ENCODE results near the gene TMEM131L. TPM values are rescaled to one million over a fixed set of nuclear protein-coding genes. Genes with fewer than 3 reads are reported as not detected.
"Not testable (repeated sequence)": the region's sequence is repeated elsewhere in the genome, so short reads cannot be mapped to it uniquely, and the experiment has no call there.

TMEM131L gene
- total and polyA plus RNA-seq, 4 experiments from 2014 or later = 20.8 to 65.6 (median 53.2) TPM

DNA sequence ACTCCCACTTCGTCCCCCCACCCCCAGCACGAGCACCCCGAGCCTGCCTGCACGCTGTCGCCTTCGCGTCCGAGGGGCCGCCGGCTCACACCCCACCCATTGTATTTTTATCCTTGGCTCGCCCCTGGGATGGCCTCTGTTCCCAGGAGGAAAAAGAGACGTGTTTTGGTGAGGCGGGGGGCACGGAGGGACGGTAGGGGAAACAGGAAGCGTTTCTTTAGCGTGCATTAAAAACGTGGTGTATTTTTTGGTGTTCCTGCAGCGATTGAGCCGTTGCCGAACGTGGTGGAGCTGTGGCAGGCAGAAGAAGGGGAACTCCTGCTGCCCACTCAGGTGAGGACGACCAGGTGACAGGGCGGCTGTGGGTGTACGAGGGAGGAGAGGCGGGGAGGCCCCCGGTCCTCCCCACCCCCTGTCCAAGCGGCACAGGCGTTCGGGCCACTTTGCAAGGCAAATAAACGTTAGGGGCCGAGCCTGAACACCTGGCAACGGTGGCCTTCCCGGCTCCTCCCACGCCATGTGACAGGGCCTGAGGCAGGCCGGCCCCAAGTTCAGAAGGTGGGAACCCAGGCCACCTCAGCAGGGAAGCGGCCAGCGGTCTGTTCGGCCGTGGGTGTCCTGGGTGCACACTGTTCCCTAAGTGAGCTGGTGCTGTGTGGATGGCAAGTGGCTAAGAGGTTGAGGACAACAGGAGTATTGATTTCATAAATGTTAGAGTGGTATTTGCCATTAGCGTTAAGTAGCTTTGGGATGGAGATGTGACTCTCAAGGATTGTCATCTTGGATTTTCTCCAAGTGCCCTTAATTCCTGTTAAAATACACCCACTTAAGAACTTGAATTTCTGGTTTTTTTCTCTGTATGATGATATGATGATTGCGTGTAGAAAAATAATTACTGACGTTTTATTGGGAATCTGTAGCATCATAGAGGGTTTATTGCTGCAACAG lies 1.1 kb downstream of the TMEM131L start:
- H3K4me1 Mint-ChIP-seq = peaks cover 35 to 69% (median 45%) of the 10 kb centered on the region in 4 donors
- peaks cover 46% of the 10 kb centered on the region for H3K4me1 ChIP-seq (ENCODE audit: insufficient read depth, low read length)
- intact Hi-C loops (cut with micrococcal nuclease) = loop anchor here (1.0 kb wide), 5 partner anchors 21 to 55 kb away; no protein-coding TSS in a partner anchor
- no peaks in the 10 kb centered on the region for H3K9me3 ChIP-seq (ENCODE audit: control insufficient read depth in 1 of 2, low read length in 2 of 2)
- H3K27me3 Mint-ChIP-seq = no peaks in the 10 kb centered on the region
- H3K36me3 Mint-ChIP-seq = peaks cover 4 to 36% of the 10 kb centered on the region in 2 donors
- no peaks in the 10 kb centered on the region for H3K36me3 ChIP-seq (ENCODE audit: insufficient read depth, low read length)
- H3K4me3 ChIP-seq (ENCODE audit: low read length in 2 of 2) = peak overlapping the region; percentile 79 to 86
- peak overlapping the region; percentile 84 to 99 (median 98) for H3K4me3 Mint-ChIP-seq
- DNase-seq = peak in 3 of 5 donors; percentile 35 to 80 (median 39)
- ChIA-PET CTCF (ENCODE audit: partially characterized antibody) (interaction anchor here (1.0 to 8.3 kb wide), 32 partner anchors 10 to 182 kb away, joined by 3 to 100 read pairs (median 6); no protein-coding TSS in a partner anchor), POLR2A (ENCODE audit: partially characterized antibody) (interaction anchor here (0.8 to 20.6 kb wide), 32 partner anchors 9 to 788 kb away, joined by 3 to 546 read pairs (median 8); no protein-coding TSS in a partner anchor)
- peak overlapping the region; percentile 76 for H3K27ac ChIP-seq (ENCODE audit: low read depth, low read length)
- H3K27ac Mint-ChIP-seq = peak overlapping the region; percentile 90 to 100 (median 98)
- peaks cover 0 to 2% (median 0%) of the 10 kb centered on the region in 8 donors for H3K9me3 Mint-ChIP-seq
- H3K27me3 ChIP-seq (ENCODE audit: insufficient read depth, low read length) = no peaks in the 10 kb centered on the region

DNA sequence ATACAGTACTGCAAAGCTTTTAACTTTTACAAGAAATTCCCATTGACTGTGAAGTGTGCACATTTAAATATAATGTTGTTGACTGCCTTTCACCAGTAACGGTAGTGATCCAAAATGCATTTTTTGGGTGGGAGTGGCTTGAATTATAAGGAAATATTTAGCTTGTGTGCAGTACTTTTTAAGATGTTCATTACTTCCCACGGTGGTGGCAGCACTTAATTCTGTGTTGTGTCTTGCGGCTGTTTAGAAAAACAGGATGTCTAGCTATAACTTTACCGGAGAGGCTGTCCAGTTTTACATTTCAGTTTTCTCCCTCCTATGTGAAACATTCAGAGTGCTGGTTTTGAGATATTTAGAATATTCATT lies 1.7 kb downstream of the TMEM131L start:
- peak overlapping the region; percentile 79 to 86 for H3K4me3 ChIP-seq (ENCODE audit: low read length in 2 of 2)
- intact Hi-C loops (cut with micrococcal nuclease) = loop anchor here (1.0 kb wide), 5 partner anchors 20 to 123 kb away; no protein-coding TSS in a partner anchor
- H3K4me1 ChIP-seq (ENCODE audit: insufficient read depth, low read length) = peaks cover 52% of the 10 kb centered on the region
- H3K27me3 ChIP-seq (ENCODE audit: insufficient read depth, low read length) = no peaks in the 10 kb centered on the region
- peaks cover 40 to 75% (median 51%) of the 10 kb centered on the region in 4 donors for H3K4me1 Mint-ChIP-seq
- no peaks in the 10 kb centered on the region for H3K36me3 ChIP-seq (ENCODE audit: insufficient read depth, low read length)
- H3K4me3 Mint-ChIP-seq = peak overlapping the region; percentile 84 to 99 (median 98)
- peak in 4 of 5 donors; percentile 48 to 66 (median 52) for DNase-seq
- H3K9me3 ChIP-seq (ENCODE audit: control insufficient read depth in 1 of 2, low read length in 2 of 2) = no peaks in the 10 kb centered on the region
- POLR2A ChIA-PET (ENCODE audit: partially characterized antibody) = interaction anchor here (0.8 to 20.6 kb wide), 20 partner anchors 9 to 105 kb away, joined by 3 to 546 read pairs (median 16); no protein-coding TSS in a partner anchor
- CTCF ChIA-PET (ENCODE audit: partially characterized antibody) = interaction anchor here (1.1 to 8.3 kb wide), 22 partner anchors 10 to 176 kb away, joined by 3 to 100 read pairs (median 8); no protein-coding TSS in a partner anchor
- no peaks in the 10 kb centered on the region for H3K27me3 Mint-ChIP-seq
- peak overlapping the region; percentile 76 for H3K27ac ChIP-seq (ENCODE audit: low read depth, low read length)
- H3K9me3 Mint-ChIP-seq = peaks cover 0 to 2% (median 0%) of the 10 kb centered on the region in 8 donors
- H3K27ac Mint-ChIP-seq = peak overlapping the region; percentile 90 to 100 (median 98)
- H3K36me3 Mint-ChIP-seq = peaks cover 8 to 39% of the 10 kb centered on the region in 2 donors

DNA sequence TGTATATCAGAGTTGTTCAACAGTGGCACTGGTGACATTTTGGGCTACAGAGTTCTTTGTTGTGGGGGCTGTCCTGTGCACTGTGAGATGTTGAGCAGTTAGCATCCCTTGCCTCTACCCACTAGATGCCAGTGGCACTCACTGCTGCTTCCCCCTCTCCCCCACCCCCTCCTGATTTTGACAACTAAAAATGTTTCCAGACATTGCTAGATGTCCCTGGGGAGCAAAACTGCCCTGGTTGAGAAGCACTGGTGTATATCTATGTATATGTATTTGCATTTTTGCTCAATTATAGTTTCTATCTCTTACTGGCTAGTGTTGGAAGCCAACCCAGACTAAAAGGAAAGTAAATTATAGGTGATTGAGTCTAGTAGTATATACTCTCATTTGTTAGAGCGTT lies 2.4 kb downstream of the TMEM131L start:
- Mint-ChIP-seq H3K27me3 (no peaks in the 10 kb centered on the region), H3K9me3 (peaks cover 0 to 2% (median 0%) of the 10 kb centered on the region in 8 donors), H3K36me3 (peaks cover 13 to 45% of the 10 kb centered on the region in 2 donors), H3K4me1 (peaks cover 45 to 82% (median 57%) of the 10 kb centered on the region in 4 donors), H3K27ac (peak overlapping the region; percentile 90 to 100 (median 98)), H3K4me3 (peak overlapping the region; percentile 84 to 99 (median 98))
- Histone ChIP-seq H3K4me1 (ENCODE audit: insufficient read depth, low read length) (peaks cover 59% of the 10 kb centered on the region), H3K36me3 (ENCODE audit: insufficient read depth, low read length) (no peaks in the 10 kb centered on the region), H3K27ac (ENCODE audit: low read depth, low read length) (peak overlapping the region; percentile 76), H3K4me3 (ENCODE audit: low read length in 2 of 2) (peak overlapping the region; percentile 79 to 86), H3K9me3 (ENCODE audit: control insufficient read depth in 1 of 2, low read length in 2 of 2) (no peaks in the 10 kb centered on the region), H3K27me3 (ENCODE audit: insufficient read depth, low read length) (no peaks in the 10 kb centered on the region)
- ChIA-PET POLR2A (ENCODE audit: partially characterized antibody) (interaction anchor here (1.3 to 20.6 kb wide), 13 partner anchors 10 to 104 kb away, joined by 4 to 546 read pairs (median 20); no protein-coding TSS in a partner anchor), CTCF (ENCODE audit: partially characterized antibody) (interaction anchor here (1.0 to 8.3 kb wide), 21 partner anchors 9 to 125 kb away, joined by 3 to 100 read pairs (median 11); no protein-coding TSS in a partner anchor)
- DNase-seq = peak in 1 of 5 donors; percentile 57
- intact Hi-C loops (cut with micrococcal nuclease) = loop anchor here (1.0 kb wide), 3 partner anchors 62 to 123 kb away; no protein-coding TSS in a partner anchor

DNA sequence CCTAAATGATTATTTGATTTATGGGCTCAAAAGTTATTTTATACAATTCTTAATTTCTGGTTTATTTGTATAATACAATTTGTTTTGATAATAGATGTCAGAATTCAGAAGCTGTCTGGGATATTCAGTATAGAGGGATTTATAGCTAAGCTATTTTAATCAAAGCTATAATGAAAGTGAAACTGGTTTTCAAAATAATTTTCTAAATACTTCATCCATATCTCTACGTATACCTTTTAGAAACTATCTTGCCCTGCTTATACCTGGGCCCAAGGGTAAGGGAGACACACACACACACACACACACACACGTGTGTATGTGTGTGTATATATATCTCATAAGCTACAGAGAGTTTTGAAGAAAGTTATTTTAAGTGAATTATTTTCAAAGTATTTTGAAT lies 2.9 kb downstream of the TMEM131L start:
- CTCF ChIA-PET (ENCODE audit: partially characterized antibody) = interaction anchor here (1.0 to 8.3 kb wide), 11 partner anchors 9 to 105 kb away, joined by 4 to 100 read pairs (median 6); no protein-coding TSS in a partner anchor
- Histone ChIP-seq H3K27ac (ENCODE audit: low read depth, low read length) (peak overlapping the region; percentile 76), H3K4me3 (ENCODE audit: low read length in 2 of 2) (peak overlapping the region; percentile 79 to 86), H3K4me1 (ENCODE audit: insufficient read depth, low read length) (peaks cover 63% of the 10 kb centered on the region), H3K36me3 (ENCODE audit: insufficient read depth, low read length) (peaks cover 3% of the 10 kb centered on the region), H3K27me3 (ENCODE audit: insufficient read depth, low read length) (no peaks in the 10 kb centered on the region), H3K9me3 (ENCODE audit: control insufficient read depth in 1 of 2, low read length in 2 of 2) (no peaks in the 10 kb centered on the region)
- peaks cover 0 to 2% (median 0%) of the 10 kb centered on the region in 8 donors for H3K9me3 Mint-ChIP-seq
- H3K4me1 Mint-ChIP-seq = peaks cover 48 to 86% (median 60%) of the 10 kb centered on the region in 4 donors
- peak in 1 of 5 donors; percentile 33 for DNase-seq
- peak overlapping the region; percentile 90 to 100 (median 98) for H3K27ac Mint-ChIP-seq
- peaks cover 16 to 49% of the 10 kb centered on the region in 2 donors for H3K36me3 Mint-ChIP-seq
- intact Hi-C loops (cut with micrococcal nuclease) = no loop called here
- no peaks in the 10 kb centered on the region for H3K27me3 Mint-ChIP-seq
- H3K4me3 Mint-ChIP-seq = peak overlapping the region; percentile 84 to 99 (median 98)
- POLR2A ChIA-PET (ENCODE audit: partially characterized antibody) = interaction anchor here (1.3 to 20.6 kb wide), 5 partner anchors 9 to 63 kb away, joined by 4 to 546 read pairs (median 5); no protein-coding TSS in a partner anchor

DNA sequence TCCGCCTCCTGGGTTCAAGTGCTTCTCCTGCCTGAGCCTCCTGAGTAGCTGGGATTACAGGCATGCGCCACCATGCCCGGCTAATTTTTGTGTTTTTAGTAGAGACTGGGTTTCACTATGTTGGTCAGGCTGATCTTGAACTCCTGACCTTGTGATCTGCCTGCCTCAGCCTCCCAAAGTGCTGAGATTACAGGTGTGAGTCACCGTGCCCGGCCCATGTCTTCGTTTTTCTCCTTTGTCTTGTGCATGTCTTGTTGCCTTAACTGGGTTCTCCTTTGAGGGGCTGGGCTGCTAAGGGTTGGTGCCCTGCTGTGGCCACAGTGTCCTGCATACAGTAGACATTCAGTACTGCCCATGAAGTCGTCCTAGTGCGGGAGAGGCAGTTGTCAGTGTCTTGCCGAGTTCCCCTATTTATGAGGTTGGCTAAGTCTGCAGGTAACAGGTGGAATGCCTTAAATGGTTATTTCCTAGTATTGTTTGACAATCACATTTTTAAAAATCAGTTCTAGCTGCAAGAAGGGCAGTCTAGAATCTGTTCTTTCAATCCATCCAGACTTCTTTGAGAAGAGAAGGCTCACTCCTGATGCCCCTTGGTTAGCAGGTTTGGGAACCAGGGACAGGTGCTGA lies 5.0 kb downstream of the TMEM131L start:
- peaks cover 29 to 59% of the 10 kb centered on the region in 2 donors for H3K36me3 Mint-ChIP-seq

DNA sequence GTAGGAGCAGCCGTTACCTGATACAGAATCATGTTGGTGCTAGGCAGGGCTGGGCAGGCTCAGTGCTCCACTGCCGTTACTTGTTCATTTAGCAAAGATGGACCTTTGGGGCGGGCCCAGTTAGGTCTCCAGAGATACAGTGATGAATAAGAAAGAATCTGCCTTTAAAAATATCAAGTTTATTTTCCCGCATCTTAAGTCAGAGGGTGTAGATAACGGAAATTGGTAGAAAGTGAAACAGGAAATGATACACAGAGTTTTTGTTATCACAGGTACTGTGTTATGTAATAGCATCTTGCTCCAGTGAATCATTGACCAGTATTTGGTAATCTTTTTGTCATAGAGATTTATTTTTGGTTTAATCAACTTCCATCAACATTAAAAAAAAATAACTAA lies 5.5 kb downstream of the TMEM131L start:
- no peaks in the 10 kb centered on the region for H3K9me3 ChIP-seq (ENCODE audit: control insufficient read depth in 1 of 2, low read length in 2 of 2)
- H3K27ac ChIP-seq (ENCODE audit: low read depth, low read length) = peak overlapping the region; percentile 76
- H3K36me3 Mint-ChIP-seq = peaks cover 29 to 60% of the 10 kb centered on the region in 2 donors
- intact Hi-C loops (cut with micrococcal nuclease) = loop anchor here (1.0 kb wide), 1 partner anchor 17 kb away; no protein-coding TSS in a partner anchor
- H3K4me1 Mint-ChIP-seq = peaks cover 54 to 80% (median 61%) of the 10 kb centered on the region in 4 donors
- DNase-seq = peak; percentile 61 to 83 (median 72)
- ChIA-PET POLR2A (ENCODE audit: partially characterized antibody) (interaction anchor here (1.2 to 20.6 kb wide), 2 partner anchors 22 to 51 kb away, joined by 3 to 546 read pairs; no protein-coding TSS in a partner anchor), CTCF (ENCODE audit: partially characterized antibody) (interaction anchor here (8.3 kb wide), 1 partner anchor 39 kb away, joined by 100 read pairs; no protein-coding TSS in a partner anchor)
- H3K9me3 Mint-ChIP-seq = peaks cover 0 to 2% (median 0%) of the 10 kb centered on the region in 8 donors
- H3K27me3 ChIP-seq (ENCODE audit: insufficient read depth, low read length) = no peaks in the 10 kb centered on the region
- H3K4me3 ChIP-seq (ENCODE audit: low read length in 2 of 2) = peak overlapping the region; percentile 45 to 48
- peaks cover 57% of the 10 kb centered on the region for H3K4me1 ChIP-seq (ENCODE audit: insufficient read depth, low read length)
- H3K27me3 Mint-ChIP-seq = no peaks in the 10 kb centered on the region
- peak overlapping the region; percentile 90 to 100 (median 98) for H3K27ac Mint-ChIP-seq
- peak overlapping the region; percentile 84 to 99 (median 98) for H3K4me3 Mint-ChIP-seq
- peaks cover 22% of the 10 kb centered on the region for H3K36me3 ChIP-seq (ENCODE audit: insufficient read depth, low read length)

More for the DNA sequence above, 5.0 kb downstream of the TMEM131L start:
- not testable (repeated sequence) for H3K27me3 ChIP-seq (ENCODE audit: insufficient read depth, low read length); H3K9me3 ChIP-seq (ENCODE audit: control insufficient read depth in 1 of 2, low read length in 2 of 2); H3K9me3 Mint-ChIP-seq; H3K27me3 Mint-ChIP-seq
- POLR2A ChIA-PET (ENCODE audit: partially characterized antibody) = interaction anchor here (1.2 to 20.6 kb wide), 4 partner anchors 12 to 103 kb away, joined by 3 to 546 read pairs (median 14); no protein-coding TSS in a partner anchor
- H3K27ac ChIP-seq (ENCODE audit: low read depth, low read length) = peak overlapping the region; percentile 76
- CTCF ChIA-PET (ENCODE audit: partially characterized antibody) = interaction anchor here (8.3 kb wide), 1 partner anchor 39 kb away, joined by 100 read pairs; no protein-coding TSS in a partner anchor
- peak in 1 of 5 donors; percentile 64 for DNase-seq
- H3K4me1 ChIP-seq (ENCODE audit: insufficient read depth, low read length) = peaks cover 56% of the 10 kb centered on the region
- Mint-ChIP-seq H3K4me1 (peaks cover 54 to 79% (median 61%) of the 10 kb centered on the region in 4 donors), H3K4me3 (peak overlapping the region; percentile 84 to 99 (median 98)), H3K27ac (peak overlapping the region; percentile 90 to 100 (median 98))
- H3K36me3 ChIP-seq (ENCODE audit: insufficient read depth, low read length) = peaks cover 22% of the 10 kb centered on the region
- intact Hi-C loops (cut with micrococcal nuclease) = loop anchor here (1.0 kb wide), 1 partner anchor 17 kb away; no protein-coding TSS in a partner anchor
- peak overlapping the region; percentile 45 to 48 for H3K4me3 ChIP-seq (ENCODE audit: low read length in 2 of 2)

All from CD4-positive, alpha-beta memory T cell (primary cell).